ENCODE results near the gene KRTAP1-3. TPM values are rescaled to one million over a fixed set of nuclear protein-coding genes. Genes with fewer than 3 reads are reported as not detected.

KRTAP1-3 gene
- total RNA-seq, 2 experiments from 2014 or later: not detected

- no peaks in the 10 kb centered on the region for H3K4me1 Mint-ChIP-seq (ENCODE audit: low read depth)
- H3K4me3 Mint-ChIP-seq: no peak overlapping the region
- ChIA-PET CTCF (no interaction called here), POLR2A (no interaction called here)
- H3K9me3 Mint-ChIP-seq: no peaks in the 10 kb centered on the region
- no peak overlapping the region for H3K27ac Mint-ChIP-seq
- H3K27me3 Mint-ChIP-seq: peaks cover 24% of the 10 kb centered on the region
- DNase-seq (no peak), ATAC-seq (no peak)
- no peaks in the 10 kb centered on the region for H3K36me3 Mint-ChIP-seq (ENCODE audit: low read depth)
- no peak for TF ChIP-seq CTCF (IDR thresholded peaks at IDR 0.05)
- intact Hi-C loops (cut with micrococcal nuclease): no loop called here
Measured at GRCh38 chr17:40992666-40993065, 42.0 kb downstream of the KRTAP1-3 start.

GRCh38 chr17:40986920-40987319 lies 47.8 kb downstream of the KRTAP1-3 start:
- Mint-ChIP-seq H3K9me3 (no peaks in the 10 kb centered on the region), H3K36me3 (ENCODE audit: low read depth) (no peaks in the 10 kb centered on the region), H3K4me1 (ENCODE audit: low read depth) (no peaks in the 10 kb centered on the region), H3K4me3 (no peak overlapping the region), H3K27ac (no peak overlapping the region), H3K27me3 (peaks cover 17% of the 10 kb centered on the region)
- ATAC-seq (no peak), DNase-seq (no peak)
- POLR2A ChIA-PET: no interaction called here
- no peak for TF ChIP-seq CTCF (IDR thresholded peaks at IDR 0.05)
- intact Hi-C loops (cut with micrococcal nuclease): no loop called here
- CTCF ChIA-PET: no interaction called here

- Mint-ChIP-seq H3K4me3 (no peak within 1 kb of the TSS), H3K36me3 (ENCODE audit: low read depth) (no peaks in the 10 kb centered on the region), H3K27ac (no peak within 1 kb of the TSS), H3K4me1 (ENCODE audit: low read depth) (no peaks in the 10 kb centered on the region), H3K9me3 (no peaks in the 10 kb centered on the region), H3K27me3 (peaks cover 19% of the 10 kb centered on the region)
- CTCF ChIA-PET: no interaction called here
- DNase-seq: no peak
- ATAC-seq: no peak
- intact Hi-C loops (cut with micrococcal nuclease): no loop called here
- POLR2A ChIA-PET: no interaction called here
- TF ChIP-seq CTCF (IDR thresholded peaks at IDR 0.05): no peak
Measured at GRCh38 chr17:40984226-40984625, 50.4 kb downstream of the KRTAP1-3 start, which contains the start of gene KRT40. Gene KRT40, minus strand, starts transcription at chr17:40984326. Its CDS starts 53 bp downstream, at chr17:40984273.

Other genes with a start within 250 kb of the KRTAP1-3 start
- not detected for gene KRT28, start 234.9 kb downstream of the KRTAP1-3 start, total RNA-seq
- gene KRT10, start 212.3 kb downstream of the KRTAP1-3 start, total RNA-seq: 10 to 100 TPM; 26.9 to 31.3 TPM
- gene KRT12, start 167.7 kb downstream of the KRTAP1-3 start, total RNA-seq: not detected
- not detected for gene KRT20, start 149.6 kb downstream of the KRTAP1-3 start, total RNA-seq
- not detected for gene KRT23, start 97.2 kb downstream of the KRTAP1-3 start, total RNA-seq
- not detected for gene KRT39, start 67.9 kb downstream of the KRTAP1-3 start, total RNA-seq
- not detected for gene KRT40, start 50.5 kb downstream of the KRTAP1-3 start, total RNA-seq
- not detected for gene KRTAP3-3, start 40.7 kb downstream of the KRTAP1-3 start, total RNA-seq
- gene KRTAP3-2, start 35.0 kb downstream of the KRTAP1-3 start, total RNA-seq: not detected
- gene KRTAP3-1, start 25.7 kb downstream of the KRTAP1-3 start, total RNA-seq: not detected
- gene KRTAP1-5, start 7.7 kb downstream of the KRTAP1-3 start, total RNA-seq: not detected
- not detected for gene KRTAP1-4, start 4.7 kb downstream of the KRTAP1-3 start, total RNA-seq
- gene KRTAP1-1, start 6.6 kb upstream of the KRTAP1-3 start, total RNA-seq: not detected
- not detected for gene KRTAP2-1, start 12.4 kb upstream of the KRTAP1-3 start, total RNA-seq
- gene KRTAP2-2, start 20.4 kb upstream of the KRTAP1-3 start, total RNA-seq: not detected
- gene KRTAP2-3, start 25.2 kb upstream of the KRTAP1-3 start, total RNA-seq: not detected
- not detected for gene KRTAP2-4, start 31.0 kb upstream of the KRTAP1-3 start, total RNA-seq
- not detected for gene KRTAP4-7, start 49.3 kb upstream of the KRTAP1-3 start, total RNA-seq
- not detected for gene KRTAP4-8, start 63.3 kb upstream of the KRTAP1-3 start, total RNA-seq
- gene KRTAP4-16, start 67.3 kb upstream of the KRTAP1-3 start, total RNA-seq: not detected
- not detected for gene KRTAP4-9, start 70.5 kb upstream of the KRTAP1-3 start, total RNA-seq
- not detected for gene KRTAP4-11, start 83.5 kb upstream of the KRTAP1-3 start, total RNA-seq
- gene KRTAP4-12, start 89.3 kb upstream of the KRTAP1-3 start, total RNA-seq: not detected
- gene KRTAP4-6, start 105.7 kb upstream of the KRTAP1-3 start, total RNA-seq: not detected
- not detected for gene KRTAP4-5, start 115.0 kb upstream of the KRTAP1-3 start, total RNA-seq
- not detected for gene KRTAP4-4, start 125.9 kb upstream of the KRTAP1-3 start, total RNA-seq
- not detected for gene KRTAP4-3, start 133.3 kb upstream of the KRTAP1-3 start, total RNA-seq
- not detected for gene KRTAP4-2, start 143.3 kb upstream of the KRTAP1-3 start, total RNA-seq
- not detected for gene KRTAP4-1, start 150.0 kb upstream of the KRTAP1-3 start, total RNA-seq
- not detected for gene KRTAP9-1, start 155.0 kb upstream of the KRTAP1-3 start, total RNA-seq
- not detected for gene KRTAP9-2, start 191.8 kb upstream of the KRTAP1-3 start, total RNA-seq
- gene KRTAP9-3, start 197.6 kb upstream of the KRTAP1-3 start, total RNA-seq: not detected
- gene KRTAP9-8, start 203.1 kb upstream of the KRTAP1-3 start, total RNA-seq: not detected
- gene KRTAP9-4, start 214.8 kb upstream of the KRTAP1-3 start, total RNA-seq: not detected
- not detected for gene KRTAP9-9, start 220.5 kb upstream of the KRTAP1-3 start, total RNA-seq
- not detected for gene KRTAP9-6, start 230.5 kb upstream of the KRTAP1-3 start, total RNA-seq
- not detected for gene KRTAP9-7, start 240.8 kb upstream of the KRTAP1-3 start, total RNA-seq